ENCODE measurements around the gene CAMK1D.

DNA sequence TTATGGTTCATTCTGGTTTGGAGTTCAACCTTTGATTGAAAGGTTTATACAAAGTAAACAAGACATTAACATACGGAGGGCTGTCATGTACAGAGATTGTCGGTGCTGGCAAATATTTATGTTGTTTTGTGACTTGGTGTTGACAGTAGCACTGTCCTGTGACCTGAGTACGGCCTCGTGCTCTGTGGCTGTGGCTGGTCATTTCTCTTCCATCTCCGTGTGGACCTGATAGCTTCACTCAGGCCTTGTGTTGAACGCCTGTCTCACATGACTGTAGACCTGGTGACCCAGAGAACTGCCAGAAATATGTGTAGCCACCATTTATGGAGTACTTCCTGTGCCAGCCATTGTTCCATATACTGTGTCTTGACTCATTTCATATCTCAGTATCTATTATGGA lies 340.5 kb downstream of the CAMK1D start:
- TF ChIP-seq, protein P1, sequence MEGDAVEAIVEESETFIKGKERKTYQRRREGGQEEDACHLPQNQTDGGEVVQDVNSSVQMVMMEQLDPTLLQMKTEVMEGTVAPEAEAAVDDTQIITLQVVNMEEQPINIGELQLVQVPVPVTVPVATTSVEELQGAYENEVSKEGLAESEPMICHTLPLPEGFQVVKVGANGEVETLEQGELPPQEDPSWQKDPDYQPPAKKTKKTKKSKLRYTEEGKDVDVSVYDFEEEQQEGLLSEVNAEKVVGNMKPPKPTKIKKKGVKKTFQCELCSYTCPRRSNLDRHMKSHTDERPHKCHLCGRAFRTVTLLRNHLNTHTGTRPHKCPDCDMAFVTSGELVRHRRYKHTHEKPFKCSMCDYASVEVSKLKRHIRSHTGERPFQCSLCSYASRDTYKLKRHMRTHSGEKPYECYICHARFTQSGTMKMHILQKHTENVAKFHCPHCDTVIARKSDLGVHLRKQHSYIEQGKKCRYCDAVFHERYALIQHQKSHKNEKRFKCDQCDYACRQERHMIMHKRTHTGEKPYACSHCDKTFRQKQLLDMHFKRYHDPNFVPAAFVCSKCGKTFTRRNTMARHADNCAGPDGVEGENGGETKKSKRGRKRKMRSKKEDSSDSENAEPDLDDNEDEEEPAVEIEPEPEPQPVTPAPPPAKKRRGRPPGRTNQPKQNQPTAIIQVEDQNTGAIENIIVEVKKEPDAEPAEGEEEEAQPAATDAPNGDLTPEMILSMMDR (optimal IDR thresholded peaks at IDR 0.05 in 1 of 3, IDR thresholded peaks at IDR 0.05 in 1 of 3, conservative IDR thresholded peaks at IDR 0.05 in 1 of 3; ENCODE audit: extremely low read depth in 1 of 3, insufficient read depth in 2 of 3, low read length in 3 of 3) = no peak
- TF ChIP-seq EZH2 (IDR thresholded peaks at IDR 0.05; ENCODE audit: low read length) = no peak

Data from keratinocyte (primary cell).